ENCODE results near the gene DPYD. TPM values are rescaled to one million over a fixed set of nuclear protein-coding genes. Genes with fewer than 3 reads are reported as not detected.

The DPYD gene
- total and polyA plus RNA-seq, 2 donors from 2014 or later = 4.9 to 41.6 TPM

DNA sequence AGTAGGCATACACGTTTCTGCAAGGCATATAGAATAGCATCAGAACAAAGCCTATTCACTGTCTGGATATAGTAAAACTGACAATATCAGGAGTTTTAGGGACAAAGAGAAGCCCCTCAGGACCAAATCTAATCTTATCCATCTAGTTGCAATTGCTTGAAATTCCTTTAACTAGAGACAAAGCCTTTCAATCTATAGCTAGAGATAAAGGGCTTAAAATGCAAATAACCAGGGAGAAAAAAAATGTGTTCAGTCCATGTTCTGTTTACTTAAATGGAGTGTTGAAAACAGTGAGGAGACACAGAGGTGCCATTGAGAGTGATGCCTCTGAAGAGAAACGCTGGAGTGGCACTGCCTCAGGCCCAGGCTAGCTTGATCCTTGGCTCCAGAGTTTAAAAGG, 286.1 kb downstream of the DPYD start:
- TF ChIP-seq, protein P1, sequence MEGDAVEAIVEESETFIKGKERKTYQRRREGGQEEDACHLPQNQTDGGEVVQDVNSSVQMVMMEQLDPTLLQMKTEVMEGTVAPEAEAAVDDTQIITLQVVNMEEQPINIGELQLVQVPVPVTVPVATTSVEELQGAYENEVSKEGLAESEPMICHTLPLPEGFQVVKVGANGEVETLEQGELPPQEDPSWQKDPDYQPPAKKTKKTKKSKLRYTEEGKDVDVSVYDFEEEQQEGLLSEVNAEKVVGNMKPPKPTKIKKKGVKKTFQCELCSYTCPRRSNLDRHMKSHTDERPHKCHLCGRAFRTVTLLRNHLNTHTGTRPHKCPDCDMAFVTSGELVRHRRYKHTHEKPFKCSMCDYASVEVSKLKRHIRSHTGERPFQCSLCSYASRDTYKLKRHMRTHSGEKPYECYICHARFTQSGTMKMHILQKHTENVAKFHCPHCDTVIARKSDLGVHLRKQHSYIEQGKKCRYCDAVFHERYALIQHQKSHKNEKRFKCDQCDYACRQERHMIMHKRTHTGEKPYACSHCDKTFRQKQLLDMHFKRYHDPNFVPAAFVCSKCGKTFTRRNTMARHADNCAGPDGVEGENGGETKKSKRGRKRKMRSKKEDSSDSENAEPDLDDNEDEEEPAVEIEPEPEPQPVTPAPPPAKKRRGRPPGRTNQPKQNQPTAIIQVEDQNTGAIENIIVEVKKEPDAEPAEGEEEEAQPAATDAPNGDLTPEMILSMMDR (IDR thresholded peaks at IDR 0.05; ENCODE audit: borderline replicate concordance, extremely low read depth, insufficient read depth) = no peak
- no peak for FAIRE-seq
- Histone ChIP-seq H3K27ac (ENCODE audit: low read depth in 2 of 2, low read length in 2 of 2) (no peak overlapping the region), H3K4me1 (ENCODE audit: control insufficient read depth in 2 of 3, insufficient read depth in 2 of 3, low read depth in 1 of 3, low read length in 3 of 3) (no peaks in the 10 kb centered on the region), H3K4me3 (ENCODE audit: low read length in 3 of 3) (no peak overlapping the region), H3K9ac (ENCODE audit: low read length in 3 of 3) (no peak overlapping the region), H3K9me3 (ENCODE audit: control insufficient read depth in 2 of 3, insufficient read depth in 1 of 3, low read length in 3 of 3) (no peaks in the 10 kb centered on the region), H3K36me3 (ENCODE audit: control insufficient read depth in 2 of 3, insufficient read depth in 3 of 3, low read length in 3 of 3) (no peaks in the 10 kb centered on the region), H3K27me3 (ENCODE audit: control insufficient read depth, insufficient read depth, low read length) (no peaks in the 10 kb centered on the region)
- intact Hi-C loops (cut with DNase I) = no loop called here
- DNase-seq = no peak

DNA sequence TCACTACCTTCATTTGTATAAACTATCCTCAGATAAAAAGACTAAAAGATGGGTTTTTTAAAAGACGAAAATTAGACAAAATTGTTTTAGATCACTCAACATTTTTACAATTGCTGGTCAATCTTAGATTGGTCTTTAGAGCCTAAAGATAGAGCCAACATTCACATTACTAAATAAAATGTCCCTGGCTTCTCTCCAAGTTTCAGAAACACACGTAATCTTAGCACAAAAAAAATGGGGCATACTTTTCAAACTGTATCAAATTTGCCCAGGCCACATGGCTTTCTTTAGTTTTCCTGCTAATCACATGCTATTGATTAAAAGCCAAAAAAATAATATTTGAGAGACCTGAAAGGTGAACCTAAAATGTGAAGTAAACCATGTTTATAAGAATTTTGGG, 288.1 kb downstream of the DPYD start:
- DNase-seq (no peak), FAIRE-seq (no peak)
- H3K36me3 ChIP-seq (ENCODE audit: control insufficient read depth in 2 of 3, insufficient read depth in 3 of 3, low read length in 3 of 3) = no peaks in the 10 kb centered on the region
- no peak overlapping the region for H3K27ac ChIP-seq (ENCODE audit: low read depth in 2 of 2, low read length in 2 of 2)
- no peaks in the 10 kb centered on the region for H3K27me3 ChIP-seq (ENCODE audit: control insufficient read depth, insufficient read depth, low read length)
- H3K9ac ChIP-seq (ENCODE audit: low read length in 3 of 3) = no peak overlapping the region
- intact Hi-C loops (cut with DNase I) = no loop called here
- H3K4me3 ChIP-seq (ENCODE audit: low read length in 3 of 3) = no peak overlapping the region
- H3K9me3 ChIP-seq (ENCODE audit: control insufficient read depth in 2 of 3, insufficient read depth in 1 of 3, low read length in 3 of 3) = no peaks in the 10 kb centered on the region
- TF ChIP-seq, protein P1 (IDR thresholded peaks at IDR 0.05; ENCODE audit: borderline replicate concordance, extremely low read depth, insufficient read depth) = no peak
- H3K4me1 ChIP-seq (ENCODE audit: control insufficient read depth in 2 of 3, insufficient read depth in 2 of 3, low read depth in 1 of 3, low read length in 3 of 3) = no peaks in the 10 kb centered on the region

DNA sequence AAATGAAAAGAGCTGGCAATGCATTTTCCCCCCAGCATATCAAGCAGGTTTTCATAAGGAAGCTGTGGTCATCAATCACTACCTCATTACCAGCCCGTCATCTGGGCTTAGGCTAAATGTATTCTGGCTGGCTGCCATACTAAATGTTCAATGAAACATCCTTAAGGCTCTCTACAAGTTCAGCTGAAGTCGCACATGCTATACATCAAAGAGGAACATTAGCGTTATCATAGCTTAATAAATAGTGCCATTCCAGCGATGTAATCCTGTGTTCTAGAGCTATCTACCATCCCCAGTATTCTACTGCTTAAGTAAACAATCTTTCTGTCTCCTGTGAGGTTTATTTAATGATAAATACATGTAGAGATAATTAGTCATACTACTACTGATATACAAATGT, 288.8 kb downstream of the DPYD start:
- Histone ChIP-seq H3K4me1 (ENCODE audit: control insufficient read depth in 2 of 3, insufficient read depth in 2 of 3, low read depth in 1 of 3, low read length in 3 of 3) (no peaks in the 10 kb centered on the region), H3K27ac (ENCODE audit: low read depth in 2 of 2, low read length in 2 of 2) (no peak overlapping the region), H3K4me3 (ENCODE audit: low read length in 3 of 3) (no peak overlapping the region), H3K9ac (ENCODE audit: low read length in 3 of 3) (no peak overlapping the region), H3K9me3 (ENCODE audit: control insufficient read depth in 2 of 3, insufficient read depth in 1 of 3, low read length in 3 of 3) (no peaks in the 10 kb centered on the region), H3K27me3 (ENCODE audit: control insufficient read depth, insufficient read depth, low read length) (no peaks in the 10 kb centered on the region), H3K36me3 (ENCODE audit: control insufficient read depth in 2 of 3, insufficient read depth in 3 of 3, low read length in 3 of 3) (no peaks in the 10 kb centered on the region)
- intact Hi-C loops (cut with DNase I) = no loop called here
- DNase-seq (peak in 3 of 5 donors; percentile 14 to 35 (median 31)), FAIRE-seq (no peak)
- TF ChIP-seq, protein P1 (IDR thresholded peaks at IDR 0.05; ENCODE audit: borderline replicate concordance, extremely low read depth, insufficient read depth) = no peak

DNA sequence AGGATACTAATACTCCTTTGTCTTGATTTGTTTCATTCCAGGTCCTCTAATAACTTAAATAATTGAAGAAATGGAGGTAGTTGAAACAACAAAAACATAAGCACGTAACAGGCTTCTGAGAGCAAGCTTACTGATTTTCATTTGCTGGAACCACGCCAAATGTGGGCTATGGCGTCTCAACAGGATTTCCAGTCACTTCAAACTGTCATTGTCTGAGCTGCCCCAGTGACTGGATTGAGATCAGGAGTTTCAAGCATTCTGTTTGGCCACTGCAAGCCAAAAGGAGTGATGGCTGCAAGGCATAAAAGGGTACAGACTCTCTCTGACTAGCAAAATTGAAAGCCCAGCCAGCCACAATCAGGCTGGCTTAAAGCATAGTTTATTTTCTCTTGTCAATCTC, 289.9 kb downstream of the DPYD start:
- peak in 3 of 5 donors; percentile 4 to 33 (median 26) for DNase-seq
- no peaks in the 10 kb centered on the region for H3K4me1 ChIP-seq (ENCODE audit: control insufficient read depth in 2 of 3, insufficient read depth in 2 of 3, low read depth in 1 of 3, low read length in 3 of 3)
- FAIRE-seq = no peak

More for the DNA sequence above, 289.9 kb downstream of the DPYD start:
- TF ChIP-seq, protein P1 (IDR thresholded peaks at IDR 0.05; ENCODE audit: borderline replicate concordance, extremely low read depth, insufficient read depth) = no peak
- intact Hi-C loops (cut with DNase I) = no loop called here
- H3K27me3 ChIP-seq (ENCODE audit: control insufficient read depth, insufficient read depth, low read length) = no peaks in the 10 kb centered on the region
- no peak overlapping the region for H3K4me3 ChIP-seq (ENCODE audit: low read length in 3 of 3)
- no peaks in the 10 kb centered on the region for H3K9me3 ChIP-seq (ENCODE audit: control insufficient read depth in 2 of 3, insufficient read depth in 1 of 3, low read length in 3 of 3)
- no peak overlapping the region for H3K9ac ChIP-seq (ENCODE audit: low read length in 3 of 3)
- H3K36me3 ChIP-seq (ENCODE audit: control insufficient read depth in 2 of 3, insufficient read depth in 3 of 3, low read length in 3 of 3) = no peaks in the 10 kb centered on the region
- no peak overlapping the region for H3K27ac ChIP-seq (ENCODE audit: low read depth in 2 of 2, low read length in 2 of 2)

Measured in kidney (tissue), 14 donors.